NB4 (cell line): ENCODE measurements around the gene KIF1A.

Source experiments
- CTCF ChIP-seq: IDR thresholded peaks from one replicate; pipeline ENCODE4 v1.5.1; 2012; ENCODE audit warnings: low read depth, low read length
- POLR2A ChIP-seq: IDR thresholded peaks from 2 replicates; pipeline ENCODE4 v1.6.1; 2011; ENCODE audit warnings: mild to moderate bottlenecking; ENCODE audit not compliant: insufficient read length; ENCODE audit errors: extremely low read depth
- TF ChIP-seq, protein P1 (sequence below): IDR thresholded peaks from 2 replicates; pipeline ENCODE4 v1.6.1; 2011; ENCODE audit warnings: low read depth, low read length

DNA sequence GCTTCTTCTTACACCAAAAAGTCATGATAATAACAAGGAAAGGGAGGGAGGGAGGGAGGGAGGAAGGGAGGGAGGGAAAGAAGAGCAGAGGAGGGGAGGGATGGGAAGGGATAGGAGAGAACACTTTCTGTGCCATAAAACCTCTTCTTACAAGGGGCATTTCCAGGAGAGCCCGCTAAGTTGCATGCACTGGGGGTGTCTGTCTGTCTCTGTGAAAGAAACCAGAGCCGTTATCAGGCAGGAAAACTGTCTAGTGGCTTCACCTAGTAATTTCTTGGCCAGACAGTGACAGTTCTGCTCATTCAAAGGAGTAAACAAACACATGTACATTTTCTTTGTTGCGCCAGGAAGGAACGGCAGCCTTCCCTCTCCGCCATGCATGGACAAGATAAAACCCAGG, 82.5 kb downstream of the KIF1A start:
- no peak for TF ChIP-seq CTCF
- no peak for TF ChIP-seq POLR2A
- TF ChIP-seq, protein P1, sequence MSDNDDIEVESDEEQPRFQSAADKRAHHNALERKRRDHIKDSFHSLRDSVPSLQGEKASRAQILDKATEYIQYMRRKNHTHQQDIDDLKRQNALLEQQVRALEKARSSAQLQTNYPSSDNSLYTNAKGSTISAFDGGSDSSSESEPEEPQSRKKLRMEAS = no peak
